Ascending aorta (tissue), 2 donors: ENCODE results near the gene ANKRD65. TPM values are rescaled to one million over a fixed set of nuclear protein-coding genes. Genes with fewer than 3 reads are reported as not detected.
"Not testable (repeated sequence)": the region's sequence is repeated elsewhere in the genome, so short reads cannot be mapped to it uniquely, and the experiment has no call there.

Experiments
- DNase-seq, 2 donors: peaks; one replicate each; pipeline ENCODE4 v3.0.0-alpha.2; 2019; ENCODE audit warnings: low spot score in 2 of 2
- H3K27ac ChIP-seq, 2 donors: fragments of 200-600 bp; sonication (generic); one replicate each; pipeline ENCODE4 v1.5.1; 2016 to 2017; ENCODE audit warnings: mild to moderate bottlenecking in 1 of 2
- H3K27me3 ChIP-seq: fragments of 200-600 bp; sonication (generic); one replicate; pipeline ENCODE4 v1.5.1; 2017
- H3K36me3 ChIP-seq, 2 donors: fragments of 200-600 bp; sonication (generic); one replicate each; pipeline ENCODE4 v1.5.1; 2016
- H3K4me1 ChIP-seq, 2 donors: fragments of 200-600 bp; sonication (generic); one replicate each; pipeline ENCODE4 v1.5.1; 2016 to 2017; ENCODE audit warnings: mild to moderate bottlenecking in 1 of 2
- H3K4me3 ChIP-seq, 2 donors: fragments of 200-600 bp; sonication (generic); one replicate each; pipeline ENCODE4 v1.5.1; 2016 to 2017; ENCODE audit warnings: mild to moderate bottlenecking in 1 of 2
- H3K9me3 ChIP-seq, 2 donors: fragments of 200-600 bp; sonication (generic); one replicate each; pipeline ENCODE4 v1.5.1; 2016
- CTCF ChIP-seq, 3 experiments: fragments of 200-600 bp in 2 of 3; fragments of 450-650 bp in 1 of 3; sonication (generic) in 2 of 3; IDR thresholded peaks; one replicate each; pipeline ENCODE4 v1.5.1; 2016 to 2019; ENCODE audit warnings: antibody characterized with exemption in 3 of 3, mild to moderate bottlenecking in 1 of 3, moderate library complexity in 1 of 3
- intact Hi-C: fragments of 100-400 bp; cut with DNase I; formaldehyde crosslinking; loops from one replicate; pipeline ENCODE4 v1.15.1; 2023
- total RNA-seq: library from RNA; depleted of rRNA; stranded (reverse); fragments of >200 nt; gene quantifications from one replicate; pipeline ENCODE4 v1.1.0, GENCODE V29; 2016

Gene ANKRD65
- 12.5 TPM for total RNA-seq

DNA sequence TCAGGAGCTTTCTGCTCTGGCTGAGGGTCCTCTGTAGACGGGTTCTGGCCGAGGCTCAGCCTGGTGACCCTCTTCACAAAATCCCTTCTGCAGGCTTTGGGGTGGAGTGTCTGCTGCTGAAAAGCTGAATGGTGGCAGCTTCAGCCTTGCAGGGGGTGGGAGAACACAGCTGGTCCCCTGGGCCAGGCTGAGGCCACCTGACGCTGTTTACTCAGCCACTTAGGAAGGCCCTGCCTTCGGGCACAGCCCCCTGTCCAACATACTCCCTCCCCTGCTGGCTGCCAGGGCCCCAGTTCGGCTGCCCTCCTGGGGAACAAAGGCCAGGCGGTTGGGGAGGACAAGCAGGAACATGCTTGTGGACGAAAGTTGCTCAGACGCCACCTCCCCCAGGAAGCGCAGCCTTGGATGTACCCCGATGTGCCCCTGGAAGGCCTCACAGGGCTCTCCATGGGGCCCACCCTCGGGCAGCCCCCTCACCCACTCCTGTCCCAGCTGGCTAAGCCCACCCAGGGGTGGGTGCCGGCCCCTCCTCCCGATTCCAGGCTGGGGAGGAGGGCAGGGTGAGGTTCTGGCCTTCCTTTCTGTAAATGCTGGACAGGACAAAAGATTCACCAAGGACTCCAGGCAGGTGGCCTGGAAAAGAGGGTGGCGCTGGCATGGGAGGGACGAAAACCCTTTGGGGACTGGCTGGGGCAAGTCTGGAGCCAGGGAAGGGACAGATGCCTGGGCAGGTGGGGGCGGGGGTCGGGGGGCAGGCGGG, at the start of gene ANKRD65:
Gene ANKRD65, minus strand, starts transcription at position 130 of the 760 bp plus-strand sequence. CDS start 271 bp downstream, outside the sequence.
- DNase-seq: no peak
- Histone ChIP-seq H3K4me1 (no peaks in the 10 kb centered on the region), H3K27me3 (no peaks in the 10 kb centered on the region), H3K36me3 (no peaks in the 10 kb centered on the region), H3K27ac (no peak within 1 kb of the TSS), H3K4me3 (peak within 1 kb of the TSS; percentile 21 to 48), H3K9me3 (no peaks in the 10 kb centered on the region)
- intact Hi-C loops: no loop called here
- no peak for TF ChIP-seq CTCF (IDR thresholded peaks at IDR 0.05)

- not testable (repeated sequence) for DNase-seq, H3K27me3 ChIP-seq, H3K27ac ChIP-seq
These were observed 47.3 kb upstream of the ANKRD65 start for GRCh38 chr1:1468196-1468985.

GRCh38 chr1:1463312-1463711, 42.2 kb upstream of the ANKRD65 start:
- DNase-seq: no peak
- Histone ChIP-seq H3K9me3 (no peaks in the 10 kb centered on the region), H3K36me3 (no peaks in the 10 kb centered on the region), H3K4me1 (no peaks in the 10 kb centered on the region), H3K27ac (no peak overlapping the region), H3K4me3 (no peak overlapping the region), H3K27me3 (no peaks in the 10 kb centered on the region)
- intact Hi-C loops: no loop called here
- no peak for TF ChIP-seq CTCF (IDR thresholded peaks at IDR 0.05)

More at GRCh38 chr1:1468196-1468985, 47.3 kb upstream of the ANKRD65 start:
- H3K4me3 ChIP-seq, H3K36me3 ChIP-seq, intact Hi-C loops, H3K9me3 ChIP-seq: not testable (repeated sequence)
- peaks cover 0 to 15% of the 10 kb centered on the region in 2 donors for H3K4me1 ChIP-seq

GRCh38 chr1:1462318-1462966, 41.4 kb upstream of the ANKRD65 start:
- intact Hi-C loops: no loop called here
- H3K9me3 ChIP-seq: no peaks in the 10 kb centered on the region
- no peaks in the 10 kb centered on the region for H3K4me1 ChIP-seq
- DNase-seq: no peak
- no peaks in the 10 kb centered on the region for H3K27me3 ChIP-seq
- no peak overlapping the region for H3K4me3 ChIP-seq
- no peak overlapping the region for H3K27ac ChIP-seq
- no peak for TF ChIP-seq CTCF (IDR thresholded peaks at IDR 0.05)
- H3K36me3 ChIP-seq: no peaks in the 10 kb centered on the region

DNA sequence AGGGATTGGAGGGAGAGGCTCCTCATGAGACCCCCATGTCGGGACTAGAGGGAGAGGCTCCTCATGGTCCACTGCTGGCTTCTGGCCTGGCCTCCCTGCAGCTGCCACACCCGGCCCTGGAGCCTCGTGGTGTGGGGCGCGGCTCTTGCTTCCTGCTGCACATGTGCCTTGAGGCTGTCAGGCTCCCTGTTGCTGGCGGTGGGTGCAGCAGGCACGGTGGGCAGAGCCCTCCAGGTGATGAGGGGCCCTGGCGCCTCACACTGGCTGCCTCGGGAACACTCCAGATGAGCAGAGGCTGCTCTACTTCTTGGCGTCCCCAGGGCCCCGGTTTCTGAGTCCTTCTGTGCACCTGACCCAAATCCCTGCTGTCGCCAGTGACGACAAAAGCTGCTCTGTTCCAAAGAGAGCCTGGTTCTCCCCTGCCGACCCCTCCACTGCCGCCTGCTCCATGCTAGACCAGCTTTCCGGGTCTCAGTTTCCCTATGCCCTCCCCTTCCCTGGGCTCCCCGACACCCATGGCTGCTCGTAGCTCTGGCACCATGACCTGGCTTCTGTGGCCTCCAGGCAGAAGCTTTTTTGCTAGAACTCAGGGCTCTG, 40.7 kb upstream of the ANKRD65 start:
- intact Hi-C loops: no loop called here
- Histone ChIP-seq H3K4me3 (no peak overlapping the region), H3K9me3 (no peaks in the 10 kb centered on the region), H3K27me3 (no peaks in the 10 kb centered on the region), H3K4me1 (no peaks in the 10 kb centered on the region), H3K36me3 (no peaks in the 10 kb centered on the region), H3K27ac (no peak overlapping the region)
- no peak for DNase-seq
- no peak for TF ChIP-seq CTCF (IDR thresholded peaks at IDR 0.05)
